ENCODE results near the gene MUC6.

MUC6 gene

GRCh38 chr11:1060410-1060809, 23.9 kb upstream of the MUC6 start:
- Mint-ChIP-seq H3K27me3 (ENCODE audit: low read depth, poor library complexity) (peaks cover 31% of the 10 kb centered on the region), H3K27ac (no peak overlapping the region), H3K4me1 (peaks cover 29% of the 10 kb centered on the region), H3K9me3 (peaks cover 35% of the 10 kb centered on the region), H3K4me3 (no peak overlapping the region), H3K36me3 (ENCODE audit: low read depth) (no peaks in the 10 kb centered on the region)
- no peak for TF ChIP-seq CTCF (IDR thresholded peaks at IDR 0.05)
- no peak for DNase-seq

- H3K27ac Mint-ChIP-seq, result no peak overlapping the region
- TF ChIP-seq CTCF (IDR thresholded peaks at IDR 0.05), result no peak
- H3K4me3 Mint-ChIP-seq, result no peak overlapping the region
- H3K27me3 Mint-ChIP-seq (ENCODE audit: low read depth, poor library complexity), result peaks cover 26% of the 10 kb centered on the region
- H3K36me3 Mint-ChIP-seq (ENCODE audit: low read depth), result no peaks in the 10 kb centered on the region
- DNase-seq, result peak; percentile 2
- peaks cover 35% of the 10 kb centered on the region for H3K9me3 Mint-ChIP-seq
- peaks cover 35% of the 10 kb centered on the region for H3K4me1 Mint-ChIP-seq
Measured at GRCh38 chr11:1059759-1060158, 23.2 kb upstream of the MUC6 start.

- DNase-seq, result no peak
Measured at GRCh38 chr11:1057806-1058205, 21.3 kb upstream of the MUC6 start.

GRCh38 chr11:1055990-1056771, 19.7 kb upstream of the MUC6 start:
- H3K27ac Mint-ChIP-seq, result peak overlapping the region; percentile 29
- peaks cover 6% of the 10 kb centered on the region for H3K9me3 Mint-ChIP-seq
- H3K4me3 Mint-ChIP-seq, result no peak overlapping the region
- TF ChIP-seq CTCF (IDR thresholded peaks at IDR 0.05), result no peak
- H3K4me1 Mint-ChIP-seq, result peaks cover 35% of the 10 kb centered on the region
- peaks cover 16% of the 10 kb centered on the region for H3K27me3 Mint-ChIP-seq (ENCODE audit: low read depth, poor library complexity)
- H3K36me3 Mint-ChIP-seq (ENCODE audit: low read depth), result no peaks in the 10 kb centered on the region
- peak; percentile 4 for DNase-seq

More at GRCh38 chr11:1057806-1058205, 21.3 kb upstream of the MUC6 start:
- H3K9me3 Mint-ChIP-seq, result peaks cover 22% of the 10 kb centered on the region
- peaks cover 22% of the 10 kb centered on the region for H3K27me3 Mint-ChIP-seq (ENCODE audit: low read depth, poor library complexity)
- no peak for TF ChIP-seq CTCF (IDR thresholded peaks at IDR 0.05)
- H3K27ac Mint-ChIP-seq, result no peak overlapping the region
- no peak overlapping the region for H3K4me3 Mint-ChIP-seq
- no peaks in the 10 kb centered on the region for H3K36me3 Mint-ChIP-seq (ENCODE audit: low read depth)
- peaks cover 35% of the 10 kb centered on the region for H3K4me1 Mint-ChIP-seq

- H3K4me3 Mint-ChIP-seq, result no peak overlapping the region
- DNase-seq, result peak; percentile 1
- no peaks in the 10 kb centered on the region for H3K9me3 Mint-ChIP-seq
- no peaks in the 10 kb centered on the region for H3K36me3 Mint-ChIP-seq (ENCODE audit: low read depth)
- TF ChIP-seq CTCF (IDR thresholded peaks at IDR 0.05), result no peak
- H3K4me1 Mint-ChIP-seq, result peaks cover 35% of the 10 kb centered on the region
- peaks cover 10% of the 10 kb centered on the region for H3K27me3 Mint-ChIP-seq (ENCODE audit: low read depth, poor library complexity)
- no peak overlapping the region for H3K27ac Mint-ChIP-seq
Measured at GRCh38 chr11:1055109-1055703, 18.7 kb upstream of the MUC6 start.
